ENCODE results near the gene ALCAM.

GRCh38 chr3:105413343-105413887 lies 46.7 kb downstream of the ALCAM start:
- TF ChIP-seq, protein P1, sequence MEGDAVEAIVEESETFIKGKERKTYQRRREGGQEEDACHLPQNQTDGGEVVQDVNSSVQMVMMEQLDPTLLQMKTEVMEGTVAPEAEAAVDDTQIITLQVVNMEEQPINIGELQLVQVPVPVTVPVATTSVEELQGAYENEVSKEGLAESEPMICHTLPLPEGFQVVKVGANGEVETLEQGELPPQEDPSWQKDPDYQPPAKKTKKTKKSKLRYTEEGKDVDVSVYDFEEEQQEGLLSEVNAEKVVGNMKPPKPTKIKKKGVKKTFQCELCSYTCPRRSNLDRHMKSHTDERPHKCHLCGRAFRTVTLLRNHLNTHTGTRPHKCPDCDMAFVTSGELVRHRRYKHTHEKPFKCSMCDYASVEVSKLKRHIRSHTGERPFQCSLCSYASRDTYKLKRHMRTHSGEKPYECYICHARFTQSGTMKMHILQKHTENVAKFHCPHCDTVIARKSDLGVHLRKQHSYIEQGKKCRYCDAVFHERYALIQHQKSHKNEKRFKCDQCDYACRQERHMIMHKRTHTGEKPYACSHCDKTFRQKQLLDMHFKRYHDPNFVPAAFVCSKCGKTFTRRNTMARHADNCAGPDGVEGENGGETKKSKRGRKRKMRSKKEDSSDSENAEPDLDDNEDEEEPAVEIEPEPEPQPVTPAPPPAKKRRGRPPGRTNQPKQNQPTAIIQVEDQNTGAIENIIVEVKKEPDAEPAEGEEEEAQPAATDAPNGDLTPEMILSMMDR (IDR thresholded peaks at IDR 0.05): no peak
- no peak for TF ChIP-seq ZFX (IDR thresholded peaks at IDR 0.05; ENCODE audit: borderline replicate concordance)
